Adipocyte (in vitro differentiated cells): ENCODE data around the gene ARHGEF17.
"Not testable (repeated sequence)": the region's sequence is repeated elsewhere in the genome, so short reads cannot be mapped to it uniquely, and the experiment has no call there.

Experiments used
- DNase-seq: peaks from one replicate; pipeline ENCODE4 v3.0.0-alpha.2; 2015; ENCODE audit warnings: low read depth
- H3K27me3 ChIP-seq: replicated peaks from 2 replicates; pipeline ENCODE4 v1.7.0; 2013; ENCODE audit warnings: mild to moderate bottlenecking, low read length, moderate library complexity; ENCODE audit not compliant: control insufficient read depth, insufficient read depth
- H3K36me3 ChIP-seq: 2 replicates; pipeline ENCODE4 v1.7.0; 2013; ENCODE audit warnings: low read length, mild to moderate bottlenecking, moderate library complexity; ENCODE audit not compliant: control insufficient read depth, insufficient read depth, severe bottlenecking
- H3K4me1 ChIP-seq: 2 replicates; pipeline ENCODE4 v1.7.0; 2013; ENCODE audit warnings: mild to moderate bottlenecking, low read length, moderate library complexity; ENCODE audit not compliant: control insufficient read depth, insufficient read depth
- H3K4me3 ChIP-seq: 2 replicates; pipeline ENCODE4 v1.7.0; 2013; ENCODE audit warnings: mild to moderate bottlenecking, low read length, moderate library complexity
- H3K9ac ChIP-seq: 2 replicates; pipeline ENCODE4 v1.7.0; 2013; ENCODE audit warnings: mild to moderate bottlenecking, low read length, moderate library complexity
- H3K9me3 ChIP-seq: 2 replicates; pipeline ENCODE4 v1.7.0; 2013; ENCODE audit warnings: mild to moderate bottlenecking, low read length, moderate library complexity; ENCODE audit not compliant: control insufficient read depth

ARHGEF17 gene

GRCh38 chr11:73268671-73269271 is 39.3 kb upstream of the ARHGEF17 start:
- Histone ChIP-seq H3K4me1 (peaks cover 3% of the 10 kb centered on the region), H3K36me3 (no peaks in the 10 kb centered on the region), H3K9me3 (no peaks in the 10 kb centered on the region), H3K9ac (no peak overlapping the region), H3K4me3 (no peak overlapping the region), H3K27me3 (peaks cover 7% of the 10 kb centered on the region)
- DNase-seq, result no peak

- DNase-seq, result no peak
- peaks cover 7% of the 10 kb centered on the region for H3K27me3 ChIP-seq
- H3K4me3 ChIP-seq, result no peak overlapping the region
- no peaks in the 10 kb centered on the region for H3K36me3 ChIP-seq
- H3K9me3 ChIP-seq, result no peaks in the 10 kb centered on the region
- H3K4me1 ChIP-seq, result peaks cover 3% of the 10 kb centered on the region
- H3K9ac ChIP-seq, result no peak overlapping the region
Observed at GRCh38 chr11:73269459-73270015, 38.5 kb upstream of the ARHGEF17 start.

- Histone ChIP-seq H3K4me3 (no peak overlapping the region), H3K36me3 (no peaks in the 10 kb centered on the region), H3K27me3 (peaks cover 3% of the 10 kb centered on the region), H3K9ac (no peak overlapping the region), H3K4me1 (no peaks in the 10 kb centered on the region), H3K9me3 (no peaks in the 10 kb centered on the region)
- no peak for DNase-seq
Observed at GRCh38 chr11:73270016-73270854, 37.8 kb upstream of the ARHGEF17 start.

GRCh38 chr11:73270855-73271477 is 37.1 kb upstream of the ARHGEF17 start:
- Histone ChIP-seq H3K9ac (no peak overlapping the region), H3K4me3 (no peak overlapping the region), H3K27me3 (peaks cover 3% of the 10 kb centered on the region), H3K36me3 (no peaks in the 10 kb centered on the region), H3K9me3 (no peaks in the 10 kb centered on the region), H3K4me1 (no peaks in the 10 kb centered on the region)
- DNase-seq, result no peak

- DNase-seq, H3K9ac ChIP-seq, H3K4me3 ChIP-seq, H3K27me3 ChIP-seq, H3K9me3 ChIP-seq, H3K4me1 ChIP-seq, H3K36me3 ChIP-seq: not testable (repeated sequence)
Observed at GRCh38 chr11:73271478-73271865, 36.6 kb upstream of the ARHGEF17 start.

GRCh38 chr11:73271936-73272679 is 36.0 kb upstream of the ARHGEF17 start, which contains the start of gene P2RY6:
Gene P2RY6, plus strand, starts transcription at chr11:73272338. Its CDS starts 24,181 bp downstream, at chr11:73296519.
- no peak within 1 kb of the TSS for H3K9ac ChIP-seq
- H3K27me3 ChIP-seq, result peaks cover 2% of the 10 kb centered on the region
- no peak within 1 kb of the TSS for H3K4me3 ChIP-seq
- no peaks in the 10 kb centered on the region for H3K36me3 ChIP-seq
- H3K4me1 ChIP-seq, result no peaks in the 10 kb centered on the region
- peak; percentile 41 for DNase-seq
- no peaks in the 10 kb centered on the region for H3K9me3 ChIP-seq

GRCh38 chr11:73272680-73273038 is 35.4 kb upstream of the ARHGEF17 start:
- no peak for DNase-seq

GRCh38 chr11:73273222-73273895 is 34.7 kb upstream of the ARHGEF17 start:
- DNase-seq, result no peak
- H3K27me3 ChIP-seq, result no peaks in the 10 kb centered on the region
- no peak overlapping the region for H3K4me3 ChIP-seq

More at GRCh38 chr11:73272680-73273038, 35.4 kb upstream of the ARHGEF17 start:
- no peaks in the 10 kb centered on the region for H3K27me3 ChIP-seq
- no peaks in the 10 kb centered on the region for H3K9me3 ChIP-seq
- H3K9ac ChIP-seq, result no peak overlapping the region
- H3K36me3 ChIP-seq, result no peaks in the 10 kb centered on the region
- no peaks in the 10 kb centered on the region for H3K4me1 ChIP-seq
- H3K4me3 ChIP-seq, result no peak overlapping the region

GRCh38 chr11:73274191-73274590 is 33.9 kb upstream of the ARHGEF17 start:
- DNase-seq, H3K4me1 ChIP-seq, H3K9ac ChIP-seq, H3K27me3 ChIP-seq, H3K4me3 ChIP-seq, H3K9me3 ChIP-seq, H3K36me3 ChIP-seq: not testable (repeated sequence)

More at GRCh38 chr11:73273222-73273895, 34.7 kb upstream of the ARHGEF17 start:
- no peaks in the 10 kb centered on the region for H3K36me3 ChIP-seq
- no peak overlapping the region for H3K9ac ChIP-seq
- no peaks in the 10 kb centered on the region for H3K4me1 ChIP-seq
- no peaks in the 10 kb centered on the region for H3K9me3 ChIP-seq

- no peak for DNase-seq
- H3K9ac ChIP-seq, result no peak overlapping the region
- H3K4me3 ChIP-seq, result no peak overlapping the region
- H3K36me3 ChIP-seq, result no peaks in the 10 kb centered on the region
- H3K9me3 ChIP-seq, result no peaks in the 10 kb centered on the region
- H3K27me3 ChIP-seq, result no peaks in the 10 kb centered on the region
- no peaks in the 10 kb centered on the region for H3K4me1 ChIP-seq
Observed at GRCh38 chr11:73274722-73275380, 33.2 kb upstream of the ARHGEF17 start.
